Osteoblast (primary cell): ENCODE measurements around the gene TXN. TPM values are rescaled to one million over a fixed set of nuclear protein-coding genes. Genes with fewer than 3 reads are reported as not detected.

Experiments used
- DNase-seq: peaks from one replicate; pipeline ENCODE4 v3.0.0; 2011; ENCODE audit warnings: low spot score, mixed read lengths; ENCODE audit not compliant: insufficient read length; ENCODE audit errors: missing footprints
- H2AFZ ChIP-seq: 2 replicates; pipeline ENCODE4 v1.6.0; 2011; ENCODE audit warnings: mild to moderate bottlenecking, low read length
- H3K27ac ChIP-seq: 2 replicates; pipeline ENCODE4 v1.5.1; 2011; ENCODE audit warnings: mild to moderate bottlenecking, low read depth, low read length, moderate library complexity
- H3K27me3 ChIP-seq: 2 replicates; pipeline ENCODE4 v1.6.0; 2012; ENCODE audit warnings: mild to moderate bottlenecking, control low read depth, inconsistent platforms, low read length, moderate library complexity; ENCODE audit not compliant: insufficient read depth
- H3K36me3 ChIP-seq: 2 replicates; pipeline ENCODE4 v1.5.1; 2011; ENCODE audit warnings: mild to moderate bottlenecking, low read length, control low read depth, moderate library complexity; ENCODE audit not compliant: insufficient read depth
- H3K4me1 ChIP-seq: 2 replicates; pipeline ENCODE4 v1.5.1; 2011; ENCODE audit warnings: mild to moderate bottlenecking, low read length, control low read depth, moderate library complexity; ENCODE audit not compliant: insufficient read depth
- H3K4me2 ChIP-seq: 2 replicates; pipeline ENCODE4 v1.6.0; 2011; ENCODE audit warnings: mild to moderate bottlenecking, low read length; ENCODE audit not compliant: insufficient read depth
- H3K4me3 ChIP-seq: fragments of 200-600 bp; sonication (generic); 3 replicates; pipeline ENCODE4 v1.5.1; 2012; ENCODE audit warnings: mild to moderate bottlenecking, low read length, inconsistent platforms; ENCODE audit not compliant: insufficient read depth
- H3K79me2 ChIP-seq: 2 replicates; pipeline ENCODE4 v1.6.0; 2012; ENCODE audit warnings: mild to moderate bottlenecking, low read length, control low read depth, inconsistent platforms; ENCODE audit not compliant: insufficient read depth
- H3K9me3 ChIP-seq: 2 replicates; pipeline ENCODE4 v1.5.1; 2011; ENCODE audit warnings: low read depth, low read length, control low read depth
- H4K20me1 ChIP-seq: 2 replicates; pipeline ENCODE4 v1.6.0; 2012; ENCODE audit warnings: mild to moderate bottlenecking, low read length, control low read depth; ENCODE audit not compliant: insufficient read depth
- CTCF ChIP-seq: IDR thresholded peaks from 2 replicates; pipeline ENCODE4 v1.5.1; 2011; ENCODE audit warnings: mild to moderate bottlenecking, low read depth, low read length, moderate library complexity; ENCODE audit errors: extremely low read depth
- total RNA-seq: library from RNA; depleted of rRNA; stranded (reverse); fragments of >200 nt; gene quantifications from 2 replicates; pipeline ENCODE4 v1.2.3, GENCODE V29; 2012

TXN gene
- total RNA-seq, 1 donor: 234 TPM

GRCh38 chr9:110251212-110251611, 5.1 kb downstream of the TXN start:
- H3K4me3 ChIP-seq: no peak overlapping the region
- no peaks in the 10 kb centered on the region for H3K27me3 ChIP-seq
- no peak overlapping the region for H3K4me2 ChIP-seq
- H3K79me2 ChIP-seq: peaks cover 93% of the 10 kb centered on the region
- no peak for DNase-seq
- H3K27ac ChIP-seq: no peak overlapping the region
- no peak for TF ChIP-seq CTCF
- peaks cover 46% of the 10 kb centered on the region for H3K36me3 ChIP-seq
- no peaks in the 10 kb centered on the region for H3K9me3 ChIP-seq
- H3K4me1 ChIP-seq: peaks cover 25% of the 10 kb centered on the region
- H2AFZ ChIP-seq: no peak overlapping the region
- peaks cover 69% of the 10 kb centered on the region for H4K20me1 ChIP-seq

GRCh38 chr9:110249603-110250002, 6.7 kb downstream of the TXN start:
- Histone ChIP-seq H3K36me3 (peaks cover 57% of the 10 kb centered on the region), H4K20me1 (peaks cover 67% of the 10 kb centered on the region)
- no peak for TF ChIP-seq CTCF

GRCh38 chr9:110248361-110248760, 7.9 kb downstream of the TXN start:
- H4K20me1 ChIP-seq: peaks cover 58% of the 10 kb centered on the region
- H3K4me1 ChIP-seq: peaks cover 8% of the 10 kb centered on the region
- no peak for TF ChIP-seq CTCF
- H3K9me3 ChIP-seq: no peaks in the 10 kb centered on the region
- peaks cover 68% of the 10 kb centered on the region for H3K79me2 ChIP-seq
- no peak overlapping the region for H3K27ac ChIP-seq
- H2AFZ ChIP-seq: no peak overlapping the region
- peaks cover 68% of the 10 kb centered on the region for H3K36me3 ChIP-seq
- no peak for DNase-seq
- H3K4me2 ChIP-seq: no peak overlapping the region
- H3K27me3 ChIP-seq: no peaks in the 10 kb centered on the region
- H3K4me3 ChIP-seq: no peak overlapping the region

More at GRCh38 chr9:110249603-110250002, 6.7 kb downstream of the TXN start:
- Histone ChIP-seq H2AFZ (no peak overlapping the region), H3K27me3 (no peaks in the 10 kb centered on the region), H3K4me3 (no peak overlapping the region), H3K79me2 (peaks cover 80% of the 10 kb centered on the region), H3K27ac (no peak overlapping the region), H3K4me1 (peaks cover 20% of the 10 kb centered on the region), H3K9me3 (no peaks in the 10 kb centered on the region), H3K4me2 (no peak overlapping the region)
- peak; percentile 55 for DNase-seq

- H3K4me2 ChIP-seq: no peak overlapping the region
- peaks cover 86% of the 10 kb centered on the region for H3K36me3 ChIP-seq
- no peak for DNase-seq
- H3K9me3 ChIP-seq: no peaks in the 10 kb centered on the region
- no peak overlapping the region for H2AFZ ChIP-seq
- H3K4me3 ChIP-seq: no peak overlapping the region
- peaks cover 42% of the 10 kb centered on the region for H4K20me1 ChIP-seq
- H3K27me3 ChIP-seq: no peaks in the 10 kb centered on the region
- H3K79me2 ChIP-seq: peaks cover 46% of the 10 kb centered on the region
- no peak overlapping the region for H3K27ac ChIP-seq
- no peaks in the 10 kb centered on the region for H3K4me1 ChIP-seq
- no peak for TF ChIP-seq CTCF
Measured at GRCh38 chr9:110246214-110246613, 10.1 kb downstream of the TXN start.
